GM12874 (cell line): ENCODE results near the gene ZNF24.

Experiments used
- CTCF ChIP-seq: IDR thresholded peaks from 2 replicates; pipeline ENCODE4 v1.5.1; 2011; ENCODE audit warnings: low read depth, mild to moderate bottlenecking, control low read depth, low read length, moderate library complexity; ENCODE audit not compliant: insufficient read depth

Gene ZNF24

GRCh38 chr18:35352283-35352682 lies 8.1 kb upstream of the ZNF24 start:
- no peak for TF ChIP-seq CTCF

- no peak for TF ChIP-seq CTCF
These were observed 3.8 kb upstream of the ZNF24 start for GRCh38 chr18:35348001-35348400.

GRCh38 chr18:35345950-35346349 lies 1.7 kb upstream of the ZNF24 start:
- no peak for TF ChIP-seq CTCF

GRCh38 chr18:35345460-35345921 lies 1.3 kb upstream of the ZNF24 start:
- no peak for TF ChIP-seq CTCF

GRCh38 chr18:35344736-35345459 lies 678 bp upstream of the ZNF24 start:
- TF ChIP-seq CTCF, result no peak

- no peak for TF ChIP-seq CTCF
These were observed 708 bp downstream of the ZNF24 start for GRCh38 chr18:35343488-35343935.

GRCh38 chr18:35337286-35337685 lies 6.9 kb downstream of the ZNF24 start:
- TF ChIP-seq CTCF, result no peak
